Stimulated activated CD4-positive, alpha-beta T cell treated with anti-CD3 and anti-CD28 coated beads, Interleukin-1b, Interleukin-23, amount 100 ng/mL, for 48 hours (primary cell): ENCODE measurements around the gene NXPH2.

Experiments
- DNase-seq: peaks from one replicate; pipeline ENCODE4 v3.0.0-alpha.2; 2020

The NXPH2 gene

DNA sequence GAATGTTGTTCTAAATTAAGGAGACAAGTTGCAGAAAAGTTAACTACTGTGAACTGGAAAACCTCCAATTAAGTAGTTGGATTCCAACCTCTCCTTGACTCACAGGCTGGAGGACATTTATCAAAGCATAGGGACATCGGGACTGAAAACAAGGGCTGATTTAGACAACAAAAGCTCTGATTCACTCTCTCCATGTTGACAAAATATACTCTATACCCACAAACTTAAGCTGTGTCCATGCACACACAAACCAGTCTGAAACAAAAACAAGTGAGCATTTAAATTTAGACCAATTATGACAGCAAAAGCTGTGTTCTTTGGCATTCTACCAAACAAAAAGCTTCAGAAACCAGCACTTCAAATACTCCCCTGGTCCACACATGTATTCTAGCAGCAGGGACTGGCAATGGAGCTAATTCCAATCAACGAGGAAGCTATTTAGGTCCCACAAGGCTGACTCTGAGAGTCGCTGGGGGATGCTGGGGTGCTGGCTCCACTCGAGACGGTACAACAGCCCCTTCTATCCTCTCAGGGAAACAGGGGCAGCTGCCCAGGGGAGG, 71.4 kb downstream of the NXPH2 start:
- DNase-seq = no peak

DNA sequence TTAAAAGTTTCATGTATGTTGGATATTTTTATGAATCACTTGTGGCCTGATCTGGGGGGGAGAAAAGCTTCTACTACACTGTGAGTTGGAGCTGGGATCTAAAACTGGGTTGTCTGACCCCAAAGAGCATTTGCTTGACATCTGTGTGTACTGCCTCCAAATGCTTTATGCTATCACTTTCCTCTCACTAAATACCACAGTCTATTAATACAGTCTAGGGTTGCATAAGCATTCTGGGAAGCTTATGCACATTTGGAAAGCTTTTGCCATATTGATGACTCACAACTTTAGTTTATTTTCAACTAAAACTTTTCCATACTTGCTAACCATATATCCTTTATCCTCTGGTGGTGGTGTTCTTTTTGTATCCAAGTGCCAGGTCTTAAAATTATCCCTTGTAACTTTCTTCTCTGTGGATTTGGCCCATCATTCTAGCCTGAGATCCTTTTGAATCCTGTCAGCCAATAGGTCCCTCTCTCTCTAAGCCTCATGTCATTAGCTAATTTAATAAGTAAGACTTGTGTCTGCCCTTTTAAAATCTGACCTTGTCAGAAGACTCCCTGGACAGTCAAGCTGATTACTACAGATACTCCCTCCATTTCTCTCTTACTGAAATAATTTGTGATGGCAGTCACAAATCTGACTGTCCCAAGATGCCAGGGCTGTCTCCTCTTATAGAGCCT, 72.7 kb downstream of the NXPH2 start:
- DNase-seq = no peak

DNA sequence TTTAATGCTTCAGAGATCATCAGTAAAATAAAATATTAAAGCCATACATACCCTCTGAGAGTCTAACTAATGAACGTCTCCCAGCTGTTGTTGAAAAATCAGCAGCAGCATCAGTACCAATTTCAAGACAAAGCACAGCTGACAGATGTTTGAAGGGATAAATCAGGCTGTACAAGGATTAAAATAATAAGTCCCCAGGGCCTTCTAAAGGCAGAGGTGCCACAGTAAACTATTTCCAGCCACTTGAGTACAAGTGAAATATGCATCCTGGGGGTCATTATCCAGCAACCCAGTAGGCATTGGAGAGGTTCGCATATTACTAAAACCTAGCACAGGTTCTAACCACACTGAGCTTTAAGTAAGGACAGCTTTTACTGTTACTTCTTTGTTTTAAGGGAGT, 76.9 kb downstream of the NXPH2 start:
- no peak for DNase-seq

DNA sequence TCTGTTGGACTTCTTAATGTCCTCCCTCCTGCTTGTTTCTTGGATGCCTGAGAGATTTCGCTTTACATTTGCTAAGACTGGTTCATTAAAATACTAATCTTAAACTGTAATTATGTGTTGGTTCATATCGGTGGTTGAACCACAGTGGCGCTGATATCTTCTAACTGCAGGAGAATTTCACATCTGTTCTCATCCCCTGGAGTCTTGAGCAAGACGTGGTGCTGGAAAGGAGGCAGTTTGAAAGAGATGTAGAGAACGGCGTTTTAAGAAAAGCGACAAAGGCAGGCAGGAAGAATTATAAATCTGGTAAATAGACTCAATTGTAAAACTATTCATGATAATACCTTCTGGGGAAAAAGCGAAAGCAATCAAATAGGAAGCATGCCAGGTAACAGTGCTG, 79.5 kb downstream of the NXPH2 start:
- no peak for DNase-seq

DNA sequence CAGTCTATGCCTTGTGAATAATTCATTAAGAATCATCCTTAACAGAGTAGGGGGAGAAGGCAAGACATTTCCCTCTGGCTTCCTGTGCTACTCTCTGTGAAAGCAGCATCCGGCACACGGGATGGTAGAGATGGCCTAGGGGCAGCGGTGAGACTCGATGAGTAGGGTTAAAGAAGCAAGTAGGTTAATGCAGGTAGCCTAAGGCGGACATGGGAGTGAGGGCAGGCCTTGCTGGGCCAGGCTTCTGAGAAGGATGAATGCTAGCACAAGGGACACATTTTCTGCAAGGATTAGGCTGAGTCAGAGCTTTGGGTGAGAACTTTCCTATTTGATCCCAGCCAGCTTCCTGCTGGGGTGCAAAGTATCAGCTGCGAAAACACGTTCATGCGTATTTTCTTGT, 80.8 kb downstream of the NXPH2 start:
- DNase-seq = no peak

DNA sequence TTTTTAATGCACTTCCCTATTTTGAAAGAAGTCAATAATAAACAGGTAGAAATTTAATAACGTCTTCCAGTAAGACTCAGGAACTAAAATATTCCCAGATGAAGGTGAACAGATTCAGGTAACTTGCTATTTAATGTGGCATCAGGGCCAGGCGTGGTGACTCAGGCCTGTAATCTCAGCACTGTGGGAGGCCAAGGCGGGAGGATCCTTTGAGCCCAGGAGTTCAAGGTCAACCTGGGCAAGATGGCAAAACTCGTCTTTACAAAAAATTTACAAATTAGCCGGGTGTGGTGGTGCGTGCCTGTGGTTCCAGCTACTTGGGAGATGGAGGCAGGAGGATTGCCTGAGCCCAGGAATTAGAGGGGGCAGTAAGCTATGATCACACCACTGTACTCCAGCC, 81.8 kb downstream of the NXPH2 start:
- no peak for DNase-seq

DNA sequence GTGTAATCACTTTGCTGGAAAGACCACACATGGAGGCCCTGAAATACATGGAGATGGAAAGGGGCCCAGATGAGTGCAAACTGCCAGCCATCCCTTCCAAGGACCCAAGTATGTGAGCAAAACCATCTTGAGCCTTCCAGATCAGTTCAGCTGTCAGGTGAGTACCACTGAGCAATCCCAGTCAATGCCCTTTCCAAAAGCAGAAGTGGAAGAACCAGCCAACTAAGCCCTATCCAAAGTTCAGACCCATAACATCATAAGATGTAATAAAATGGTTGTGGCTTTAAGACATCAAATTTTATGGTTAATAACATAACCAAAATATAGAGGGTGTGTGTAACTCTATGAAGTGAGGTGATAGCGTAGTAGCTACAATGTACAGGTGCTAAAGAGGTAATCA, 88.5 kb downstream of the NXPH2 start:
- DNase-seq = no peak

DNA sequence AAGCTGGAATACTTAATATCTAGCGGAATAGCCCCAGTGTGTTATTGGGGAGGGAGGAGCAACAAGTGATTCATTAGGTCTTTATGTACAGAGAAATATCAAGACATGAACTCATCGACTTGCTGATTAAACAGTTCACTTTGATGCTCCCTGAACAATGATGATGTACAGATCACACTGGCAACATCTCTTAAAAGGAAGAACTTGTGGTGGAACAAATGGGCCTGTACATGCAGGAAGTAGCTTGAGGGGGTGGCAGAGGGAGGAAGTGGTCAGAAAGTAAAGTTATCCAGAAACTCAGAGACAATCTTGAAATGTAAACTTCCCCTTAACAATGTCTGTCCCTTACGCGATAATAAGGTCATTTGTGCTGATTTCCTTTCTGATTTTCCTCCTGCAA, 90.5 kb downstream of the NXPH2 start:
- no peak for DNase-seq

DNA sequence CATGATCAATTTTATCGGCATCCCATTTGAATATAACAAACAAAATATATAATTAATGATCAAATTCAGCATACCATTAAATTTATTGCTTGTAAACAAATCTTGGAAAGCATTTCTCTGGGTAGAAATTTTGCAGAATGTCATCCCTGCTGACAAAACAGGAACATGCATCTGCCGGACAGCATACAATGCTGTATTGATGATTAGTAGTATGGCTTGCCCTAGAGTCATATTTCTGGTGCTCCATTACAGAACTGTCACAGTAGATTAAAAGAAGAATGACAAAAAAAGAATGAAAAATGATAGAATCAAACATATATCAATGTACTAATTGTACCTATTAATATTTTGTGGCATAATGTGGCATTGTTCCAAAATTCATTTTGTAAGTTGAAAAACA, 98.0 kb downstream of the NXPH2 start:
- no peak for DNase-seq

DNA sequence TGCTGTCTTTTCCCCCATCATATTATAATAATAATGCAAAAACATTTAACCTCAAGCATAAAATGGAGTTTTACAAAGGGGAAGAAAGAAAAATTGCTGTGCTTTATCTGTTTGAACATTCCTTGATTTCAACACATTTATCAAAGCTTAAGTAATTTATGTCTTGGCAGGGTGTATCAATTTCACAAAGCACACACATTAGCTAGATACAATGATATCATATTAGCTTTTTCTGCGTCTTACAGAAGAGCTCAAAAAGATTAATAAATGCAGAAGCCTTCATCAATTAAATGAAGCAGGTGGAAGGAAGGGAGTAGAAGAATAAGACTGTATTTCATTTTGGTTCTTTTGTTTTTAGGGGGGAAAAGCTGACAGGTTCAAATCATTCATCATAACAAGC, 103.0 kb downstream of the NXPH2 start:
- DNase-seq = no peak

DNA sequence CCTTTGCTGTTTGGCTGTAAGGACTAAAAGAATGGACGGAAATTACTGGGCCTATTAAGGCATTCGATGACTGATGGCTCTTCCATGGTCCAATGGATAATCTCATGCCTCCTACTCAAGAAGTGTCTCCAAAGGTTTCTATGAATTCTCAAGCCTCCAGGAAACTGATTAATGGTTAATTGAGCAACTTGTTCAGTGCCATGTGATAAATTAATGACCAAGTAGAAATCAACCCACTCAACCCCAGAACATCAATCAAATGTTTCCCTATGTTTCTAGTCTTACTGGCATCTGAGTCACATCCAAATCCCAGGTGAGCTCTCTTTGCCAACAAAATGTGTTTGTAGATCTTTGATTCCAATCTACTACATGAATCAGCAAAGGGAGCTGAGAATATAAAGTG, 103.6 kb downstream of the NXPH2 start:
- DNase-seq = no peak

DNA sequence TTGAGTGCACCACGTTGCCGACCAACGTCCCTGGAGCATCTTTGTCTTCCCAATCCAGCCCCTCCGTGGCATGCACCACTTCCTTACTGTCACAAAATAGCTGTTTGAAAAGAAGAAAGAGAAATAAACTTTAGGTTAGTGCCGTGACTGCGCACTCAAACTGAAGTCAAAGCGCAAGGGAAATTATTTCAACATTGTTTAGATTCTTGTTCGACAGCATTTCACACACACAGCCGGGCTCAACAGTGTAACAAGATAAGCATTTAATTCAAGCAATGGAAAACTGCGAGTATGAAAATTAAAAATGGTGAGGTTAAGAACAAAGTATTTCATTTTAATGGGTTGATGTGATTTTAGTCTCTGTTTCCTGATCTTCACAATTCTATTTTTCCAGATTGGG, 108.6 kb downstream of the NXPH2 start:
- DNase-seq = no peak

DNA sequence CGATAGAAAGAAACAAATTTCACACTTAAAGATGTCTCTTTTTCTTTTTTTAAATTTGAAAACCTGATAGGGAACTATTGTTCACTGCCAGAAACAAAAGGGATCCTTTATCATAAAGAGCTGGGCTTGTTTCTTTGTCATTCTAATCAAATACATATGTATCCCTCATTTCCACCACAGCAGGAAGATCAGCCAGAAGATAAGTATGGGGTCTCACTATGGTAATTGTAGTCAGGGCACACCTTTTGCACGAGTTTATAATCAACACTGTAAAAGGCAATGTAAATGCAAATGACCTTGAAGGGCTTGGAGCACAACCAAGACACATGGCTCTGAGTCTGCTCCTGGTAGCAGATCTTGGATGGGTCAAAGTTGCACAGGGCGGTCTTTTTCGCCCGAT, 109.5 kb downstream of the NXPH2 start:
- DNase-seq = no peak

DNA sequence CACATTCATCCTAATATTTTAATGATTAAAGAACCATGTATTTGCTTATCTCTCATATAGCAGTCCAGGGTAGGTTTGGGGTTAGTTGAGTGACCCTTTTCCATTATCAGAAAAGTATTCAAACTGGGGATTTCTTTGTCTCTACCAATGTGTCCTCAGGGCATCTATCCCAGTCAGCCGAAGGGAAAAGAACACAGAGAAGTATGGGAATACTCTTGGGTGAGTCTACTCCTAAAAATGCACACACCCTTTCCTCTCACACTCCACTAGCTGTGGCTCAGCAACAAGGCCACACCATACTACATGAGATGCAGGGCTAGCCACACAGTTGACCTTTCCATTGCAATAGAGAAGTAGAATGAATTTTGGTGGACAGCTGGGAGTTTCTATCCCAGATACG, 114.3 kb downstream of the NXPH2 start:
- DNase-seq = no peak

DNA sequence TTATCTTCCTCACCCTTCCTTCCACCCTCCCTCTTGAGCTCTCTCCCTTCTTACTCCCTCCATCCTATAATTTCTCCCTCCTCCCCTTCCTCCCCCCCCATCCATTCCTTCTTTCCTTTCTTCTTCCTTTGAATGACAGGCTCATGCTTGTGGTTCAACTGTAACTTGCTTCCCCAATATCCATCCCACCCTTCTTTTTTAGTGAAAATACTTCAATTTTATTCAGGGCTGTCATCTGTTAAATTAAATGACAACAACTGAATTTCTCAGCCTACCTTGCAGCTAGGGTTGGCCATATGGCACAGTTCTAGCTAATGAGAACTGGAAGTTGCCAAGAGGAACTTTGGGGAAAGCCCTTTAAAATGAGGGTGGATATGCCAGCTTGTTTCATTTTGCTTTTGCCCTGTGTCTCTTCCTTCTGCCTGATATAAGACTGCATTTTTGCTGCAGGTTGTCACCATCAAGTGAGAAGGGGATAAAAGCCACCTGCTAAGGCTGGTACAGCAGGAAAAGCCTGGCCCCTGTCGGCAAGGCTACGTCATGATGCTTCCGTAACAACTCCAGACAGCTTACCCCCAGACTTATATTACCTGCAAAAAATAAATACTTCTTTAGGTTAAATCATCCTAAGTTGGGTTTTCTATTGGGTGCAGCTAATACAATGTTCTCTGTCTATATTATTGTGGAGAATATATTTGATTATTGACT, 121.8 kb downstream of the NXPH2 start:
- no peak for DNase-seq

DNA sequence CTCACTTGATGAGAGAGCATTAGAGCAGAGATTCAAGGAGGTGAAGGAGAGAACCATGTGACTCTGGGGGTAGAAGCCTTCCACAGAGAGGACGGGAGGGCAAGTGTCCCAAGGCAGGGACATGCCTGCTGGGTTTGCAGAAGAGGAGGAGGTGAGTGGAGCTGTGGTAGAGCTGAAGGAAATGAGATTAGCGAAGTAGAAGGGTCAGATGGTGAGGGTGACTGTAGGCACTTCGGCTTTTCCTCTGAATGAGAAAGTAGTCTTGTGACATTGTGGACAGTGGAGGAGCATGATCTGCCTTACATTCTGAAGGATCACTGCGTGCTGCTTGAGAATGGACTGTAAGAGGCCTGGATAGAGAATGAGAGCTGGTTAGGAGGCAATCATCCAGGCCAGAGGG, 126.0 kb downstream of the NXPH2 start:
- DNase-seq = no peak

DNA sequence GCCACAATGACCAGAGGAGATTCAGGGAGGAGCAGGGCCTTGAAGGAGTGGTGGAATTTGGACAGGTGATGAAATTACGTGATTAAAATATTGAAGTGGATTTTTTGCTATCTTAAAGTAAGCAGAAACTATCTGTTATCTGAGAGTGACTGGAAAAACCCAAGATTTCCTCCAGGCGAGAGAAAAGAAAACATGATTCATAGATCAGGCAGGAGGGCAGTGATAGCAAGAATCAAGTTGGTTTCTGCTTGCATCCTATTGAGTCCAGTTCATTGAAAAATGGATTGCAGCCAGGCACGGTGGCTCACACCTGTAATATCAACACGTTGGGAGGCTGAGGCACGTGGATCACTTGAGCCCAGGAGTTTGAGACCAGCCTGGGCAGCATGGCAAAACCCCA, 127.8 kb downstream of the NXPH2 start:
- no peak for DNase-seq

DNA sequence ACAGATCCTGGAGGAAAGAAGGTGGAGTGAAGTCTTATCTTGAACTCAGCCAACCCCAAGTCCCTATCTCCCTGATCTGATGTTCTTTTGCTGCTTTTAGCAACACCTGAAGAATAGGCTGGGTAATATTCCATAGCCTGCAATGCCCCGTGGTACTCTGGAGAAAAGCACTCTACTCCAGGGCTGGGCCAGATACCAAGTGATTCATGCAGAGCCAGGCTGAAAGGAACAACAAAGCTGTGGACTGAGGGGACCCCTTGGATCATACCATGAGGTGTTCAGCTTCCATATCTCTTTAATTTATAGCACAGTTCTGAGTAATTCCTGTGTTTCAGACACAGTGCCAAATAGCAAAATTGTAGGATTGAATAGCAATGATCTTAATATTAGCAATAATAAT, 130.6 kb downstream of the NXPH2 start:
- DNase-seq = no peak

DNA sequence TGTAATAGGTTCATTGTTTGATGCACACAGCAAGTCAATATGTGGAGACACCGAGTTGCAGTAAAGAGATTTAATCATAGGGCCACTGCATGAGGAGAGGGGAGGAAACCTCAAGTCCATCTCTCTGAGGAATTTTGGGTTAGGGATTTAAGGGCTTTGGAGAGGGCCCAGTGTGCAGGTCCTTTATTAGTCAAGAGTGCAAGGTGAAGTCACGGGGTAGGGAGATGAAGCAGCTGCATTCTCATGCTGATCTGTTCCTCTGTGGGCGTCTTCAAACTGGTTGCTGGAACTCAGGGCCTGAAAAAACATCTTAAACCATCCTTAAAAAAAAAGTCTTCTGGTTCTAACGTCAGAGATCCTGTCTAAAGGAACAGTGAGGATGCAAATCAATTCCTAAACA, 131.6 kb downstream of the NXPH2 start:
- DNase-seq = no peak

DNA sequence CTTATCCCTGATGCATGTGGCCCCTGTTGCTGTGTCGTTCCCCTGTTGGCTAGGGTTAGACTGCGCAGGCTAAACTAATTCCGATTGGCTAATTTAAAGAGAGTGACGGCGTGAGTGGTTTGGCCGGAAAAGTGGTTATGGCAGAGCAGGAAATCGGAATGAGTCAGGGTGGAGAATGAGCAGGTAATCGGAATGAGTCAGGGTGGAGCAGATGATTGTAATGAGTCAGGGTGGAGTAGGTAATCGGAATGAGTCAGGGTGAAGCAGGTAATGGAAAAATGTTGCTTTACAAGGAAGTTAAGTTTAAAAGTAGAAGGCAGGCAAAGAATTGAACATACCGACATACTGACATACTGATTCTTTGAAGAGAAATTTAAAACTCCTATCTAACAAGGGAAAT, 135.4 kb downstream of the NXPH2 start:
- peak; percentile 1 for DNase-seq

DNA sequence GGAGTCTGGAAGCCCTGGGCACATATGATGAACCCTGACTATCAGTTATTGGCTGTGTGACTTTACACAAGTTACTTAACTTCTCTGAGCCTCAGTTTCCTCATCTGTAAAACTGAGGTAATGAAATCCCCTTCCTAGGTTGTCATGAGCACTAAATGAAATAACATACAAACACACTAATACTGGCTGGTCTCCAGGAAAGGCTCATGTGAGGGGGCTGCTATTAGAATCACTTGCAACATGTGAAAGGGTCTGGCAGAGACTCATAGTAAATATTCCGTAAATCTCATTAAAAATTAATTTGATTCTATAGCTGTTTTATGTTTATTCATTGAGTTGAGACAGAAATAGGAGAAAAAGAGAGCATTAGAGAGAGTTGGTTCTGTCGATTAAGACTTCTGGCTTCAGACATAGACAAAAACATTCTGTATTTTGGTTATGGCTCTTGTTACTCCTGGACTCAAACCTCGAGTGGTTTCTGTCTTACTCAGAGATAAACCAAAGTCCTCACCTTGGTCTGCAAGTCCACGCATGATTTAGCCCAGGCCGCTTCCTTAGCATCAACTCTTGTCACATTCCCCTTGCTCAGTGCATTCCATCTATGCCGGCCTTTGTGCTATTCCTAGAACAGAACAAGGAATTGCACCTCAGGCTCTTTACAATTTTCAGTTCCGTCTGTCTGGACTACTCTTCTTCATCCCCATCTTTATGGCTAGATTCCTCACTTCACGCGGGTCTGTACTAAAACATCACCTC, 139.1 kb downstream of the NXPH2 start:
- no peak for DNase-seq

DNA sequence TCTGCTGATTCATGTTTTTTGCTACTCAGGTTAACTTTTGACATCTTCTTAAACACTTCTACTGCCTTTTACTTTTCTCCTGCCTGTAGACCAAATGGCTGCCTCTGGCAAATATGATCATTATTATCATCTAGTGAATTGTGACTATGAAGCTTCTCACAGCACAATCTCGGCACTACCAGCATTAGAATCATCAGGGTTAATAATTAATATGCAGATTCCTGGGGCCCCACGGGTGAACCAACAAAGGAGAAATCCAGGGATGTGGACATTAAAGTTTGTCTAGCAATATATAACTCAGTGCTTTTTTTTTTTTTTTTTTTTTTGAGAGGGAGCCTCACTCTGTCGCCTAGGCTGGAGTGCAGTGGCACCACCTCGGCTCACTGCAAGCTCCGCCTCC, 142.5 kb downstream of the NXPH2 start:
- DNase-seq = no peak

DNA sequence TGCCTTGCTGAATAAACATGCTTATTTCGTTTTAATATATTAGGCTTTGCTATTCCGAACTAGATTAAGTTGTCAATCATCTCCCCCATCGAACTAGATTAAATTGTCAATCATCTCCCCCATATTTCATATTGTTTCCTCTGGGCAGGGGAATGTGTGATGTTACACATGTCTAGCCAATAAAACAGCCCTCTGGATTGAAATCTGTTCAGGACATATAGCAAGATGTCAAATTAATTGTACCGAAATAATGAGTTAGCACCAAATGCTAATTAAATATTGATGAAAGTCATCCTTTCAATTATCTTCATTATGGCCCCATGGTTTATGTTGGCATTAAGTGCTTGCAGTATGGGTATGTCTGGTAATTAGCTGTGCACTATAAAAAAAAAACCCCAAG, 143.1 kb downstream of the NXPH2 start:
- no peak for DNase-seq

DNA sequence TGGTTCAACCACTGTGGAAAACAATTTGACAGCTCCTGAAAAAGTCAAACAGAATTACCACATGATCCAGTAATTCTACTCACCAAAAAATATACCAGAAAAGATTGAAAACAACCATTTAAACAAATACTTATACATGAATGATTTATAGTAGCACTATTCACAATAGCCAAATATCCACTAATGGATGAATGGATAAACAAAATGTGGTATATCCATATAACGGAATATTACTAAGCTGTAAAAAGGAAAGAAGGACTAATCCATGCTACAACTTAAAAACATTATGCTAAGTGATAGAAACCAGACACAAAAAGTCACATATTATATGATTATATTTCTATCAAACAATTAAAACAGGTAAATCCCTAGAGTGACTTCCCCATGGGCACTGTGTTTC, 147.1 kb downstream of the NXPH2 start:
- no peak for DNase-seq
